WTC11 (cell line): ENCODE data around the gene TTC7B.

ENCODE experiments used
- ESRRA ChIP-seq: sonication (generic); formaldehyde crosslinking; IDR thresholded peaks from 2 replicates; pipeline ENCODE4 v1.8.1; 2022; ENCODE audit warnings: mild to moderate bottlenecking, missing genetic modification reagents, borderline replicate concordance
- FOXJ3 ChIP-seq: sonication (generic); formaldehyde crosslinking; IDR thresholded peaks from 2 replicates; pipeline ENCODE4 v1.9.0; 2021; ENCODE audit warnings: missing genetic modification reagents, mild to moderate bottlenecking, borderline replicate concordance
- FOXK1 ChIP-seq: sonication (generic); formaldehyde crosslinking; IDR thresholded peaks from 2 replicates; pipeline ENCODE4 v1.8.0; 2022; ENCODE audit warnings: mild to moderate bottlenecking, moderate library complexity, missing genetic modification reagents
- IRF2 ChIP-seq: sonication (generic); formaldehyde crosslinking; IDR thresholded peaks from 2 replicates; pipeline ENCODE4 v1.8.0; 2022; ENCODE audit warnings: low read depth, missing genetic modification reagents, borderline replicate concordance
- NFATC4 ChIP-seq: fragments of 250-450 bp; sonication (Bioruptor Pico); IDR thresholded peaks from 2 replicates; pipeline ENCODE4 v1.9.0; 2021; ENCODE audit warnings: mild to moderate bottlenecking
- NFYB ChIP-seq: sonication (generic); formaldehyde crosslinking; conservative IDR thresholded peaks from 2 replicates; pipeline ENCODE4 v1.8.0; 2022; ENCODE audit warnings: low read depth, missing genetic modification reagents
- TEAD4 ChIP-seq: sonication (generic); formaldehyde crosslinking; IDR thresholded peaks from 2 replicates; pipeline ENCODE4 v1.8.0; 2022; ENCODE audit warnings: mild to moderate bottlenecking, missing genetic modification reagents
- ZNF232 ChIP-seq: sonication (generic); formaldehyde crosslinking; IDR thresholded peaks from 2 replicates; pipeline ENCODE4 v1.8.0; 2022; ENCODE audit warnings: mild to moderate bottlenecking, missing genetic modification reagents
- TF ChIP-seq, protein P1 (sequence below): sonication (generic); formaldehyde crosslinking; IDR thresholded peaks from 2 replicates; pipeline ENCODE4 v1.8.0; 2022; ENCODE audit warnings: mild to moderate bottlenecking, missing genetic modification reagents
- TF ChIP-seq, protein P2 (sequence below): sonication (generic); formaldehyde crosslinking; conservative IDR thresholded peaks from 2 replicates; pipeline ENCODE4 v1.8.1; 2022; ENCODE audit warnings: mild to moderate bottlenecking, missing genetic modification reagents
- TF ChIP-seq, protein P3 (sequence below): sonication (generic); formaldehyde crosslinking; IDR thresholded peaks from 2 replicates; pipeline ENCODE4 v1.8.1; 2022; ENCODE audit warnings: low read depth, mild to moderate bottlenecking, moderate library complexity, missing genetic modification reagents, borderline replicate concordance
- TF ChIP-seq, protein P4 (sequence below): fragments of 200-600 bp; IDR thresholded peaks from 2 replicates; pipeline ENCODE4 v1.8.0; 2022; ENCODE audit warnings: antibody characterized with exemption
- TF ChIP-seq, protein P5 (sequence below): sonication (generic); formaldehyde crosslinking; IDR thresholded peaks from 2 replicates; pipeline ENCODE4 v1.8.1; 2022; ENCODE audit warnings: mild to moderate bottlenecking, missing genetic modification reagents, moderate library complexity, borderline replicate concordance
- TF ChIP-seq, protein P6 (sequence below): sonication (generic); formaldehyde crosslinking; IDR thresholded peaks from 2 replicates; pipeline ENCODE4 v1.8.1; 2023; ENCODE audit warnings: mild to moderate bottlenecking, missing genetic modification reagents, moderate library complexity

DNA sequence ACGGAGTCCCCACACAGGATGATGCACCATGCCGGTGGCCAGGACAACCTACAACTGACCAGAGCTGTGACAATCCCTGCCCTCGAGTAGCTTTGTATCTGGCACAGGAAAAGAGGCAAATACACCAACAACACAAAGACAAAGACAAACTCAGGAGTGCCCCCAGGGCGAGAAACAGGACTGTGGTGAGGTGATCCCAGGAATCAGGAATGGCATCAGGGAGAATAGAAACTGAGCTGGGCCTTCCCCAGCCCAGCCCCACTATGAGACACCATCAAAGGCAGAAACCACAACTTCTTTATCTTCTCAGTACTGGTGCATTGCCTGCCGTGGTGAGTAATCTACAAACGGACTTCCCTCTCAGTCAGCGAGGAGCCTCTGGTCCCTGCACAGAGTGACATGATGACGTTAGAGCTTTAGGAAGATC, 157.7 kb downstream of the TTC7B start:
- TF ChIP-seq, protein P1, sequence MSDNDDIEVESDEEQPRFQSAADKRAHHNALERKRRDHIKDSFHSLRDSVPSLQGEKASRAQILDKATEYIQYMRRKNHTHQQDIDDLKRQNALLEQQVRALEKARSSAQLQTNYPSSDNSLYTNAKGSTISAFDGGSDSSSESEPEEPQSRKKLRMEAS (CRISPR knock-in tag) = no peak
- TF ChIP-seq, protein P2, sequence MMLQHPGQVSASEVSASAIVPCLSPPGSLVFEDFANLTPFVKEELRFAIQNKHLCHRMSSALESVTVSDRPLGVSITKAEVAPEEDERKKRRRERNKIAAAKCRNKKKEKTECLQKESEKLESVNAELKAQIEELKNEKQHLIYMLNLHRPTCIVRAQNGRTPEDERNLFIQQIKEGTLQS (CRISPR knock-in tag) = no peak
- TF ChIP-seq TEAD4 (CRISPR knock-in tag) = no peak
- TF ChIP-seq FOXJ3 = no peak
- TF ChIP-seq, protein P3, sequence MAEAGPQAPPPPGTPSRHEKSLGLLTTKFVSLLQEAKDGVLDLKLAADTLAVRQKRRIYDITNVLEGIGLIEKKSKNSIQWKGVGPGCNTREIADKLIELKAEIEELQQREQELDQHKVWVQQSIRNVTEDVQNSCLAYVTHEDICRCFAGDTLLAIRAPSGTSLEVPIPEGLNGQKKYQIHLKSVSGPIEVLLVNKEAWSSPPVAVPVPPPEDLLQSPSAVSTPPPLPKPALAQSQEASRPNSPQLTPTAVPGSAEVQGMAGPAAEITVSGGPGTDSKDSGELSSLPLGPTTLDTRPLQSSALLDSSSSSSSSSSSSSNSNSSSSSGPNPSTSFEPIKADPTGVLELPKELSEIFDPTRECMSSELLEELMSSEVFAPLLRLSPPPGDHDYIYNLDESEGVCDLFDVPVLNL (CRISPR knock-in tag) = no peak
- no peak for TF ChIP-seq ZNF232 (CRISPR knock-in tag)
- TF ChIP-seq, protein P4, sequence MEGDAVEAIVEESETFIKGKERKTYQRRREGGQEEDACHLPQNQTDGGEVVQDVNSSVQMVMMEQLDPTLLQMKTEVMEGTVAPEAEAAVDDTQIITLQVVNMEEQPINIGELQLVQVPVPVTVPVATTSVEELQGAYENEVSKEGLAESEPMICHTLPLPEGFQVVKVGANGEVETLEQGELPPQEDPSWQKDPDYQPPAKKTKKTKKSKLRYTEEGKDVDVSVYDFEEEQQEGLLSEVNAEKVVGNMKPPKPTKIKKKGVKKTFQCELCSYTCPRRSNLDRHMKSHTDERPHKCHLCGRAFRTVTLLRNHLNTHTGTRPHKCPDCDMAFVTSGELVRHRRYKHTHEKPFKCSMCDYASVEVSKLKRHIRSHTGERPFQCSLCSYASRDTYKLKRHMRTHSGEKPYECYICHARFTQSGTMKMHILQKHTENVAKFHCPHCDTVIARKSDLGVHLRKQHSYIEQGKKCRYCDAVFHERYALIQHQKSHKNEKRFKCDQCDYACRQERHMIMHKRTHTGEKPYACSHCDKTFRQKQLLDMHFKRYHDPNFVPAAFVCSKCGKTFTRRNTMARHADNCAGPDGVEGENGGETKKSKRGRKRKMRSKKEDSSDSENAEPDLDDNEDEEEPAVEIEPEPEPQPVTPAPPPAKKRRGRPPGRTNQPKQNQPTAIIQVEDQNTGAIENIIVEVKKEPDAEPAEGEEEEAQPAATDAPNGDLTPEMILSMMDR = no peak
- TF ChIP-seq, protein P5, sequence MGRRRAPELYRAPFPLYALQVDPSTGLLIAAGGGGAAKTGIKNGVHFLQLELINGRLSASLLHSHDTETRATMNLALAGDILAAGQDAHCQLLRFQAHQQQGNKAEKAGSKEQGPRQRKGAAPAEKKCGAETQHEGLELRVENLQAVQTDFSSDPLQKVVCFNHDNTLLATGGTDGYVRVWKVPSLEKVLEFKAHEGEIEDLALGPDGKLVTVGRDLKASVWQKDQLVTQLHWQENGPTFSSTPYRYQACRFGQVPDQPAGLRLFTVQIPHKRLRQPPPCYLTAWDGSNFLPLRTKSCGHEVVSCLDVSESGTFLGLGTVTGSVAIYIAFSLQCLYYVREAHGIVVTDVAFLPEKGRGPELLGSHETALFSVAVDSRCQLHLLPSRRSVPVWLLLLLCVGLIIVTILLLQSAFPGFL (CRISPR knock-in tag) = no peak
- TF ChIP-seq, protein P6, sequence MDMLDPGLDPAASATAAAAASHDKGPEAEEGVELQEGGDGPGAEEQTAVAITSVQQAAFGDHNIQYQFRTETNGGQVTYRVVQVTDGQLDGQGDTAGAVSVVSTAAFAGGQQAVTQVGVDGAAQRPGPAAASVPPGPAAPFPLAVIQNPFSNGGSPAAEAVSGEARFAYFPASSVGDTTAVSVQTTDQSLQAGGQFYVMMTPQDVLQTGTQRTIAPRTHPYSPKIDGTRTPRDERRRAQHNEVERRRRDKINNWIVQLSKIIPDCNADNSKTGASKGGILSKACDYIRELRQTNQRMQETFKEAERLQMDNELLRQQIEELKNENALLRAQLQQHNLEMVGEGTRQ = no peak
- TF ChIP-seq ESRRA (CRISPR knock-in tag) = no peak
- no peak for TF ChIP-seq NFATC4 (CRISPR knock-in tag)
- TF ChIP-seq IRF2 = no peak
- TF ChIP-seq FOXK1 (CRISPR knock-in tag) = no peak
- TF ChIP-seq NFYB (CRISPR knock-in tag) = no peak
